Activated naive CD8-positive, alpha-beta T cell treated with anti-CD3 and anti-CD28 coated beads, Interleukin-2, amount 50 U/mL, for 24 hours (primary cell): ENCODE results near the gene PDIA6.
A peak's percentile ranks its signal among the peaks of the same experiment; 100 is the strongest.
"Not testable (repeated sequence)": the region's sequence is repeated elsewhere in the genome, so short reads cannot be mapped to it uniquely, and the experiment has no call there.

Source experiments
- ATAC-seq: fragments of 150-1000 bp; cut with Tn5 transposase; one replicate; pipeline ENCODE4 v1.10.0; 2021
- DNase-seq: peaks from one replicate; pipeline ENCODE4 v3.0.0; 2021
- H3K27ac Mint-ChIP-seq: one replicate; pipeline ENCODE4 v1.8.0; 2021; ENCODE audit warnings: mild to moderate bottlenecking, mixed read lengths
- H3K27me3 Mint-ChIP-seq: one replicate; pipeline ENCODE4 v1.8.0; 2021; ENCODE audit warnings: mixed read lengths
- H3K36me3 Mint-ChIP-seq: one replicate; pipeline ENCODE4 v1.8.0; 2021; ENCODE audit warnings: low read depth, mixed read lengths
- H3K4me1 Mint-ChIP-seq: one replicate; pipeline ENCODE4 v1.8.0; 2021; ENCODE audit warnings: mixed read lengths
- H3K4me3 Mint-ChIP-seq: one replicate; pipeline ENCODE4 v1.8.0; 2021; ENCODE audit warnings: mild to moderate bottlenecking, moderate library complexity, mixed read lengths
- H3K9me3 Mint-ChIP-seq: one replicate; pipeline ENCODE4 v1.8.0; 2021; ENCODE audit warnings: mixed read lengths

Gene PDIA6

GRCh38 chr2:10805990-10806389 is 6.6 kb downstream of the PDIA6 start:
- H3K36me3 Mint-ChIP-seq = peaks cover 51% of the 10 kb centered on the region
- DNase-seq, ATAC-seq, H3K9me3 Mint-ChIP-seq, H3K4me3 Mint-ChIP-seq, H3K27ac Mint-ChIP-seq, H3K27me3 Mint-ChIP-seq: not testable (repeated sequence)
- peaks cover 37% of the 10 kb centered on the region for H3K4me1 Mint-ChIP-seq

DNA sequence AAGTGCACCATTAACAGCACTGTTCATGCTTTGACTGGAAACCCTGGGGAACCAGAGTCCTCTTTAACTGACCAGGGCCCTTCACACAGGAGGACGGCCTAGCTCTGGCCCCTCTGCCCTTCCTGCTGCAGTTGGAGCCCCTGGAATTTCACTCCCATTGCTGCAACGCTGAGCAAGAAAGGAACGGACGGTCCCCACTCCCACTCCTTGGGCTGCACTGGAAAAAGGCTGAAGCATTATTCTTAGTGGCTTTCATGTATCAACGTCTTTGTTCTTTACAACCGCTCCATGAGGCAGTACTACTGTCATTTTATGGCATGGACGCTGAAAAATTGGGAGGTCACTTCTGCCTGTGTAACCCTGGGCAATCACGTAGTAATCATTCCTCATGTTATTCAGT is 9.9 kb downstream of the PDIA6 start:
- H3K9me3 Mint-ChIP-seq = no peaks in the 10 kb centered on the region
- H3K4me3 Mint-ChIP-seq = no peak overlapping the region
- peaks cover 10% of the 10 kb centered on the region for H3K4me1 Mint-ChIP-seq
- H3K36me3 Mint-ChIP-seq = peaks cover 56% of the 10 kb centered on the region
- ATAC-seq = no peak
- H3K27ac Mint-ChIP-seq = no peak overlapping the region
- H3K27me3 Mint-ChIP-seq = no peaks in the 10 kb centered on the region
- DNase-seq = no peak

GRCh38 chr2:10800163-10800562 is 12.4 kb downstream of the PDIA6 start:
- Mint-ChIP-seq H3K27ac (no peak overlapping the region), H3K27me3 (no peaks in the 10 kb centered on the region), H3K36me3 (peaks cover 63% of the 10 kb centered on the region), H3K9me3 (no peaks in the 10 kb centered on the region), H3K4me1 (peaks cover 11% of the 10 kb centered on the region), H3K4me3 (no peak overlapping the region)
- DNase-seq (no peak), ATAC-seq (no peak)

GRCh38 chr2:10798783-10799182 is 13.8 kb downstream of the PDIA6 start:
- no peak for DNase-seq
- Mint-ChIP-seq H3K36me3 (peaks cover 69% of the 10 kb centered on the region), H3K27me3 (no peaks in the 10 kb centered on the region), H3K9me3 (no peaks in the 10 kb centered on the region), H3K4me3 (no peak overlapping the region), H3K27ac (no peak overlapping the region), H3K4me1 (peaks cover 8% of the 10 kb centered on the region)
- no peak for ATAC-seq

DNA sequence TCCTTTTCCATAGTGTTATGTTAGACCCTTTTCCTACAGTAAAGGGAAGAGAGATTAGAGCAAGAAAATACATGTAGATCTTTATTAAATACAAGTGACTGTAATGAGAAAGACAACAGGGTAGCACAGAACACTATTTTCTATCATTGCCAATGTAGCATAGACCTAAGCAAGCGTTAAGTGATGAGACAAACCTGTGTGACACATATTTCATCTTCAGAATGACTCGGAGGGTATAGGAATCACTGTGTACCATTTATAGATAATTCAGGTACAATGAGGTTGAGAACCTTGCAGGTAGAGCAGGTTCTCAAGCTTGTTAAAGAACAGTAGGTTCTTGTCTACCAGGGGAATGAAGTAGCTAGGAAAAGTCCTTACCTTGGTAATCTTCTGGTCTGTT is 15.9 kb downstream of the PDIA6 start:
- Mint-ChIP-seq H3K27me3 (no peaks in the 10 kb centered on the region), H3K4me3 (no peak overlapping the region), H3K9me3 (no peaks in the 10 kb centered on the region), H3K4me1 (peaks cover 16% of the 10 kb centered on the region), H3K27ac (no peak overlapping the region), H3K36me3 (peaks cover 67% of the 10 kb centered on the region)
- ATAC-seq (no peak), DNase-seq (no peak)

- Mint-ChIP-seq H3K27ac (no peak overlapping the region), H3K4me1 (peaks cover 27% of the 10 kb centered on the region), H3K27me3 (no peaks in the 10 kb centered on the region), H3K9me3 (no peaks in the 10 kb centered on the region), H3K36me3 (peaks cover 64% of the 10 kb centered on the region), H3K4me3 (no peak overlapping the region)
- DNase-seq (no peak), ATAC-seq (peak; percentile 81)
Observed at GRCh38 chr2:10795508-10796046, 17.0 kb downstream of the PDIA6 start.

DNA sequence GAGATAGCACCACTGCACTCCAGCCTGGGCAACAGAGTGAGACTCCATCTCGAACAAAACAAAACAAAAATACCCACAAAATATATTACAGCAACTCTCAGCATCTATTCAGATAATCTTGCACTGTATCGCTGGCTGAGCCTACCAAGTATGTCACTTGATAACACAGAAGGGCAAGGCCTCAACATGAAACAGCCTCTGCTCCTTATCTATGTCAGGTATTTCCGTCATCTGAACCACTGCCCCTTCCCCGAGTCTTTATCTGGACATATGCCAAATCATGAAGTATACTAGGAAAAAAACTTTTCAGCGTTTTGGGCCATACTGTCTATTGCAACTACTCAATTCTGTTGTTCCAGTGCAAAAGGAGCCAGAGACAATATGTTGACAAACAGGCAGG is 17.7 kb downstream of the PDIA6 start:
- no peak overlapping the region for H3K27ac Mint-ChIP-seq
- no peak for DNase-seq
- H3K36me3 Mint-ChIP-seq = peaks cover 66% of the 10 kb centered on the region
- ATAC-seq = no peak
- no peaks in the 10 kb centered on the region for H3K9me3 Mint-ChIP-seq
- H3K4me1 Mint-ChIP-seq = peaks cover 32% of the 10 kb centered on the region
- H3K4me3 Mint-ChIP-seq = no peak overlapping the region
- H3K27me3 Mint-ChIP-seq = no peaks in the 10 kb centered on the region

DNA sequence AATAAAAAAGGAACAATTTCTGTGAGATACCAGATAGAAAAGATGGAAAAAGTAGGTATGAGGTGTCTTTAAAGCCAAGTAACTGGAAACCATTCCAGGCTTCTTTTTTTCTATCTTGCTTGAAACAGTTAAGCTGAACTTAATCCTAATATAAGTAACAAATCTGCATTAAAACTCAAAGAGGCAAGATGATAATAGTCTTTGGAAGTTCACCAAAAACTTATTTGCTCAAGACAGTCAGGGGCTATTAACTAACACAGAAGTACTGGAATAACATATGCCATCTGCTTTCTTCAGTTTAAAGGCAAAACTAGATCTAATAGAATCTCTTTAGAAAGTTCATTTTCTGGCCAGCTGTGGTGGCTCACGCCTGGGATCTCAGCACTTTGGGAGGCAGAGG is 18.8 kb downstream of the PDIA6 start:
- no peak for ATAC-seq
- no peak for DNase-seq
- H3K9me3 Mint-ChIP-seq = no peaks in the 10 kb centered on the region
- peaks cover 31% of the 10 kb centered on the region for H3K4me1 Mint-ChIP-seq
- no peak overlapping the region for H3K4me3 Mint-ChIP-seq
- H3K36me3 Mint-ChIP-seq = peaks cover 67% of the 10 kb centered on the region
- H3K27ac Mint-ChIP-seq = no peak overlapping the region
- H3K27me3 Mint-ChIP-seq = no peaks in the 10 kb centered on the region

DNA sequence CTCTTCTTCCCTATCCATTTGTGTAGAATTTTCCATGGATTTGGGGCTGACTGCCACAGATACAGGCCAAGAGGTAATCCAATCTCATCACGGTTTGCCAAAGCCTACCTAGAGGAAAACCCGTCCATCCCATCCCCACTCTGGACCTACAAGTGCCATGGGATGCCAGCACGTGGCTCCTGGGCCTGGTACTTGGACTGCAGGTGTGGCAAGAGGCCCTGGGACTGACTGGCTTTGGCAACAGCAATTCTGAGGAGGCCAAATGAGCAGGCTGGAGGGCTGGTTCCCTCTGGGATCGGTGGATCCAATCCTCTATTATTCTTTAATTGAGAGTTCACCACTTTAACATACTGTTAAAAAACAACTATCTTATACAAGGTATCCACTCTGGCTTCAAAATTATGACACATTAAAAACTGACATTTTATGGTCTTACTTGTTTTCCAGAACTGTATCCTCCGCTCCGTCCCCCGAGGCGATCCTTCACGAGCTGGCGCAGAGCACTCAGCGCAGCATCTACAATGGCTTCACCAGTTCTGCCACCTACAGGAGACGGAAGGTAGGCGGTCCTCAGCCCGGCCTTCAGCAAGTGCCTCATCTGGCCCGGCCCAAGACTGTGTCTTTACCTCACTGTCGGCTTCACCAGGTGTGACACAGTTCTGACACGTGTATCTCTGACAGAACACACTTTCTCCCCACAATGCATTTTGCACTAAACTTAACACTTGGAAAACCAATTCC is 19.8 kb downstream of the PDIA6 start:
- DNase-seq (no peak), ATAC-seq (no peak)
- no peaks in the 10 kb centered on the region for H3K27me3 Mint-ChIP-seq
- H3K9me3 Mint-ChIP-seq = no peaks in the 10 kb centered on the region
- peaks cover 70% of the 10 kb centered on the region for H3K36me3 Mint-ChIP-seq
- H3K27ac Mint-ChIP-seq = no peak overlapping the region
- H3K4me3 Mint-ChIP-seq = no peak overlapping the region
- H3K4me1 Mint-ChIP-seq = peaks cover 30% of the 10 kb centered on the region

DNA sequence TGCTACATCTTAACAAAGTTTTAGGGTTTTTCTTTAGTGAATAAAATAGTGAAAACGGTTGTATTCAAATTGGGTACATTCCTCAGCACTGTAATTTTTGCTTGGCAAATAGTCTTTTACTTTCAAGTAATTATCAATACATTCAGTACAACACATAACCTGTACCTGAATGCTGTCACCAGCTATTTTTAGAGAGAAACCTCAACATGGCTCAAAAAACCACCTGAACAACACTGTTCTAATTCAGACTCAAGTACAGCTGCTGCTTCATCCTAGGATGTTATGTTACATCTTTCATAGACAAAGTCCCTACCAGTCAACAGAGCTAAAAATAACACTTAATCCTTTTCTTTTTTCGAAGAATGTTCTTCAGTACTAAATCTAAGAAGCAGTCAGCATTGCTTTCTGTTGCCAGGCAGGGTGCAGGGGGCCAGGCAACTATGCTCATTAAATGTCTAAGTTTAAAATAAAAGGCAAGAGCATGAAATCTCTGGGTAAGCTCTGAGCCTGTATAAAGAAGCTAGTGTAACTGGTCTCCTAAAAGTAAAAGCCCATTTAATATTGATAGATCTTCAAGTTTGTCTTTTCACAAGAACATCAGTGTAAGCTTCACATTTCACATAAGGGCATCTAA is 20.5 kb downstream of the PDIA6 start:
- H3K9me3 Mint-ChIP-seq = no peaks in the 10 kb centered on the region
- no peak overlapping the region for H3K4me3 Mint-ChIP-seq
- ATAC-seq (no peak), DNase-seq (no peak)
- H3K36me3 Mint-ChIP-seq = peaks cover 69% of the 10 kb centered on the region
- H3K27ac Mint-ChIP-seq = peak overlapping the region; percentile 9
- peaks cover 30% of the 10 kb centered on the region for H3K4me1 Mint-ChIP-seq
- no peaks in the 10 kb centered on the region for H3K27me3 Mint-ChIP-seq

- no peaks in the 10 kb centered on the region for H3K27me3 Mint-ChIP-seq
- no peak overlapping the region for H3K4me3 Mint-ChIP-seq
- H3K27ac Mint-ChIP-seq = peak overlapping the region; percentile 22
- H3K9me3 Mint-ChIP-seq = no peaks in the 10 kb centered on the region
- H3K36me3 Mint-ChIP-seq = peaks cover 63% of the 10 kb centered on the region
- ATAC-seq (peak; percentile 75), DNase-seq (no peak)
- peaks cover 24% of the 10 kb centered on the region for H3K4me1 Mint-ChIP-seq
Observed at GRCh38 chr2:10790228-10790973, 22.2 kb downstream of the PDIA6 start.

DNA sequence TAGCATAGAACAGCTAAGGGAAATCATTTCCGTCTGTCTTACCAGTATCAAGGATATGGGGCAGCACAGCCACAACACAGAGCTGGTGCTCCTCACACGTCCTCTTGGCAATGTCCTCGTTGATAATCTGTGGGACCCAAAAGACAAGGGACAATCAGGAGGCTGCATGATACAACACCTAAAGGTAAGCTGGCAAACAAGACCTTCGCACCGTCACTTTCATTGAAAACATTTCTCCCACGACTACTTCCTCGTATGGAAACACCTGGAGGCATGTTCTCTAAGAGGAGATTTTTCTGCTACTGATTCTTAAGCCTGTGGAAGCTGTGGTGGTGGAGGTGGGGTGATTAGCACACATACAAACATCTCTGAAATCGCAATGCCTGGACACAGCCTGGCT is 23.7 kb downstream of the PDIA6 start:
- DNase-seq = no peak
- no peak for ATAC-seq
- H3K27me3 Mint-ChIP-seq = no peaks in the 10 kb centered on the region
- no peak overlapping the region for H3K4me3 Mint-ChIP-seq
- H3K36me3 Mint-ChIP-seq = peaks cover 67% of the 10 kb centered on the region
- H3K4me1 Mint-ChIP-seq = peaks cover 24% of the 10 kb centered on the region
- H3K9me3 Mint-ChIP-seq = no peaks in the 10 kb centered on the region
- no peak overlapping the region for H3K27ac Mint-ChIP-seq

DNA sequence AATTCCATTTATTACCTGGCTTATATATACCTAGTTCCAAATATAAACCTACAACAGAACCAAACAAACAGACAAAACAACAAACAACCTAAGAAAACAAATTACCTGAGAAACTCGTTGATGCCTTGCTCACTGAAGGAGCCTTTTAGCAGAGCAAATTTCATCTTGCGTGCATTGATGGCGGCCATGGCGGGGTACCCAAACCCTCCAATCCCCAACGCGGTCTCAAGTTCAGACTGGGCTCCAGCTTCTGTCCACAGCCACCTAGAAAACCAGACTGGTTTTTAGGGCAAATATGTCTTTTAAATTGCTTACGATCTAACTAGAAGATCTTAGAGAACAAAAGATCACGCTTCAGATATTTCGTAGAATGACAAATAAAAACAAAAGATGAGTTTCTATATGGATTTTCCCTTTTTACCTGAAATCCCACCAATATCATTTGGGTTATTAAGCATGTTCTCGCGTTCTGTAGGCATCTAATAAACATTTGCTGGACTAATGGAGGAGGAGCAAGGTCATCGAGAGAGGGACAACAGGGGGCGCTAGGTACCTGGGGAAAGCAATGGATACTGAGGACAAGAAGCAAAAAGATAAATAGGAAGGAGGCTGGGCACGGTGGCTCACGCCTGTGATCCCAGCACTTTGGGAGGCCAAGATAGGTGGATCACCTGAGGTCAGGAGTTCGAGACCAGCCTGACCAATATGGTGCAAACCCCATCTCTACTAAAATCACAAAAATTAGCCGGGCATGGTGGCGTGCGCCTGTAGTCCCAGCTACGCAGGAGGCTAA is 25.2 kb downstream of the PDIA6 start:
- Mint-ChIP-seq H3K27ac (no peak overlapping the region), H3K9me3 (no peaks in the 10 kb centered on the region), H3K27me3 (no peaks in the 10 kb centered on the region), H3K4me3 (no peak overlapping the region), H3K4me1 (peaks cover 19% of the 10 kb centered on the region), H3K36me3 (peaks cover 68% of the 10 kb centered on the region)
- peak; percentile 37 for DNase-seq
- ATAC-seq = no peak

- peaks cover 71% of the 10 kb centered on the region for H3K36me3 Mint-ChIP-seq
Observed at GRCh38 chr2:10786240-10786982, 26.2 kb downstream of the PDIA6 start.

More at GRCh38 chr2:10786240-10786982, 26.2 kb downstream of the PDIA6 start:
- H3K4me1 Mint-ChIP-seq = peaks cover 13% of the 10 kb centered on the region
- no peak for DNase-seq
- no peak for ATAC-seq
- no peaks in the 10 kb centered on the region for H3K27me3 Mint-ChIP-seq
- no peak overlapping the region for H3K4me3 Mint-ChIP-seq
- no peak overlapping the region for H3K27ac Mint-ChIP-seq
- H3K9me3 Mint-ChIP-seq = no peaks in the 10 kb centered on the region
